GM18909 (cell line): Measurements from ENCODE around the gene FNDC3B.

ENCODE experiments used
- ATAC-seq: cut with Tn5 transposase; IDR thresholded peaks from one replicate; pipeline ENCODE4 v1.9.1; 2021; ENCODE audit warnings: mild to moderate bottlenecking; ENCODE audit not compliant: unreplicated experiment, poor library complexity

FNDC3B gene

GRCh38 chr3:172146349-172146748, 107.0 kb downstream of the FNDC3B start:
- ATAC-seq, result no peak

- ATAC-seq, result no peak
Measured at GRCh38 chr3:172147113-172147818, 107.9 kb downstream of the FNDC3B start.

- ATAC-seq, result no peak
Measured at GRCh38 chr3:172148241-172148640, 108.9 kb downstream of the FNDC3B start.

- ATAC-seq, result no peak
Measured at GRCh38 chr3:172148702-172149565, 109.6 kb downstream of the FNDC3B start.

GRCh38 chr3:172150268-172150667, 110.9 kb downstream of the FNDC3B start:
- no peak for ATAC-seq

GRCh38 chr3:172150913-172151650, 111.7 kb downstream of the FNDC3B start:
- ATAC-seq, result no peak

- ATAC-seq, result no peak
Measured at GRCh38 chr3:172151651-172152649, 112.6 kb downstream of the FNDC3B start.

GRCh38 chr3:172152874-172153273, 113.5 kb downstream of the FNDC3B start:
- ATAC-seq, result no peak

- peak; percentile 70 for ATAC-seq
Measured at GRCh38 chr3:172153335-172153861, 114.0 kb downstream of the FNDC3B start.

GRCh38 chr3:172154768-172155664, 115.6 kb downstream of the FNDC3B start:
- ATAC-seq, result peak; percentile 74

- no peak for ATAC-seq
Measured at GRCh38 chr3:172155897-172156585, 116.7 kb downstream of the FNDC3B start.

- no peak for ATAC-seq
Measured at GRCh38 chr3:172156586-172156955, 117.2 kb downstream of the FNDC3B start.

- no peak for ATAC-seq
Measured at GRCh38 chr3:172157564-172158258, 118.3 kb downstream of the FNDC3B start.

GRCh38 chr3:172158741-172159140, 119.4 kb downstream of the FNDC3B start:
- no peak for ATAC-seq

GRCh38 chr3:172159376-172159775, 120.0 kb downstream of the FNDC3B start:
- ATAC-seq, result no peak

- no peak for ATAC-seq
Measured at GRCh38 chr3:172159962-172160538, 120.7 kb downstream of the FNDC3B start.
